Common myeloid progenitor, CD34-positive (primary cell): ENCODE data around the gene MAP4K5.
"Not testable (repeated sequence)": the region's sequence is repeated elsewhere in the genome, so short reads cannot be mapped to it uniquely, and the experiment has no call there.

ENCODE experiments used
- CTCF ChIA-PET: fragments of 350-600 bp; sonication (Branson Sonifier 250); formaldehyde crosslinking; loops from one replicate; lab custom pipeline; 2021; ENCODE audit warnings: antibody characterized with exemption; lab: Charles Lee
- POLR2A ChIA-PET: fragments of 350-600 bp; sonication (Branson Sonifier 250); formaldehyde crosslinking; loops from one replicate; lab custom pipeline; 2021; ENCODE audit warnings: antibody characterized with exemption; lab: Charles Lee
- DNase-seq, 3 donors: peaks; one replicate each; pipeline versions ENCODE4 v3.0.0 to v3.0.0-alpha.2; 2013
- H3K27ac ChIP-seq, 2 experiments: 1 replicate in 1 of 2; 2 replicates in 1 of 2; pipeline ENCODE4 v1.7.0; 2013; ENCODE audit warnings: inconsistent platforms in 2 of 2, low read length in 2 of 2, mild to moderate bottlenecking in 2 of 2, low read depth in 1 of 2, moderate library complexity in 1 of 2; ENCODE audit not compliant: severe bottlenecking in 2 of 2, insufficient read depth in 1 of 2, poor library complexity in 1 of 2
- H3K27me3 ChIP-seq, 5 experiments: replicated peaks in 2 of 5; 1 replicate in 3 of 5; 2 replicates in 2 of 5; pipeline versions ENCODE4 v1.6.1 to v1.7.0; 2013; ENCODE audit warnings: low read length in 4 of 5, mild to moderate bottlenecking in 2 of 5, moderate library complexity in 2 of 5, inconsistent platforms in 1 of 5; ENCODE audit not compliant: insufficient read depth in 5 of 5, control insufficient read depth in 4 of 5
- H3K36me3 ChIP-seq, 4 experiments: 1 replicate in 2 of 4; 2 replicates in 2 of 4; pipeline versions ENCODE4 v1.6.1 to v1.7.0; 2013; ENCODE audit warnings: low read length in 3 of 4, control low read depth in 1 of 4, mild to moderate bottlenecking in 1 of 4; ENCODE audit not compliant: control insufficient read depth in 4 of 4, insufficient read depth in 4 of 4
- H3K4me1 ChIP-seq, 4 experiments: 1 replicate in 3 of 4; 2 replicates in 1 of 4; pipeline versions ENCODE4 v1.6.1 to v1.7.1; 2013; ENCODE audit warnings: low read length in 3 of 4, mild to moderate bottlenecking in 3 of 4, control low read depth in 1 of 4, inconsistent platforms in 1 of 4, moderate library complexity in 1 of 4; ENCODE audit not compliant: control insufficient read depth in 4 of 4, insufficient read depth in 4 of 4; ENCODE audit errors: control extremely low read depth in 1 of 4
- H3K4me3 ChIP-seq, 7 experiments: 1 replicate in 4 of 7; 2 replicates in 3 of 7; pipeline versions ENCODE4 v1.5.1 to v1.7.0; 2013; ENCODE audit warnings: mild to moderate bottlenecking in 7 of 7, low read length in 6 of 7, moderate library complexity in 6 of 7, inconsistent platforms in 2 of 7, low read depth in 2 of 7, control low read depth in 1 of 7; ENCODE audit not compliant: insufficient read depth in 4 of 7, control insufficient read depth in 1 of 7; ENCODE audit errors: extremely low read depth in 1 of 7
- H3K9me3 ChIP-seq, 5 experiments: 1 replicate in 4 of 5; 2 replicates in 1 of 5; pipeline versions ENCODE4 v1.6.1 to v1.7.1; 2013; ENCODE audit warnings: low read length in 4 of 5, mild to moderate bottlenecking in 2 of 5, inconsistent platforms in 1 of 5, low read depth in 1 of 5, moderate library complexity in 1 of 5; ENCODE audit not compliant: control insufficient read depth in 4 of 5, insufficient read depth in 2 of 5; ENCODE audit errors: control extremely low read depth in 1 of 5
- WGBS: methylation state at CpG from one replicate; pipeline ENCODE4 v1.1.5; 2013; ENCODE audit not compliant: insufficient coverage; 5-methylcytosine and 5-hydroxymethylcytosine counted together

Gene MAP4K5

GRCh38 chr14:50562841-50563240 lies 30.5 kb upstream of the MAP4K5 start:
- Histone ChIP-seq H3K4me3 (no peak overlapping the region), H3K36me3 (peaks cover 0 to 6% (median 1%) of the 10 kb centered on the region in 4 experiments), H3K27me3 (no peaks in the 10 kb centered on the region), H3K27ac (no peak overlapping the region), H3K9me3 (peaks cover 0 to 5% (median 0%) of the 10 kb centered on the region in 5 experiments), H3K4me1 (peaks cover 3 to 15% (median 12%) of the 10 kb centered on the region in 4 experiments)
- CTCF ChIA-PET, result interaction anchor here (1.4 kb wide), 1 partner anchor 152 kb away, joined by 6 read pairs; no protein-coding TSS in a partner anchor
- POLR2A ChIA-PET, result no interaction called here
- WGBS, result no CpG with 5 or more reads among the region's 1 CpG
- no peak for DNase-seq

- POLR2A ChIA-PET, result interaction anchor here (1.4 kb wide), 1 partner anchor 10 kb away, joined by 8 read pairs; no protein-coding TSS in a partner anchor
- CTCF ChIA-PET, result interaction anchor here (1.0 to 1.4 kb wide), 2 partner anchors 153 to 216 kb away, joined by 4 to 5 read pairs; no protein-coding TSS in a partner anchor
Measured at GRCh38 chr14:50560931-50561285, 28.5 kb upstream of the MAP4K5 start.

GRCh38 chr14:50559990-50560930 lies 27.9 kb upstream of the MAP4K5 start, which contains the start of gene ATL1:
ATL1 (plus strand) TSS chr14:50560145; CDS start chr14:50560266, 121 bp downstream.
- under 1% methylated on average over 33 of the region's 66 CpGs for WGBS
- Histone ChIP-seq H3K4me3 (peak within 1 kb of the TSS; percentile 61 to 90 (median 82)), H3K4me1 (peaks cover 3 to 15% (median 12%) of the 10 kb centered on the region in 4 experiments), H3K36me3 (no peaks in the 10 kb centered on the region), H3K27ac (peak within 1 kb of the TSS; percentile 46 to 74), H3K9me3 (no peaks in the 10 kb centered on the region), H3K27me3 (no peaks in the 10 kb centered on the region)
- ChIA-PET CTCF (interaction anchor here (1.0 to 1.7 kb wide), 6 partner anchors 9 to 217 kb away, joined by 4 to 15 read pairs (median 6); no protein-coding TSS in a partner anchor), POLR2A (interaction anchor here (0.6 to 1.4 kb wide), 4 partner anchors 9 to 108 kb away, joined by 3 to 8 read pairs (median 4); no protein-coding TSS in a partner anchor)
- peak; percentile 81 to 94 (median 91) for DNase-seq

More at GRCh38 chr14:50560931-50561285, 28.5 kb upstream of the MAP4K5 start:
- Histone ChIP-seq H3K27ac (peak overlapping the region; percentile 46 to 74), H3K4me3 (peak overlapping the region; percentile 61 to 90 (median 82)), H3K9me3 (no peaks in the 10 kb centered on the region), H3K27me3 (no peaks in the 10 kb centered on the region), H3K36me3 (no peaks in the 10 kb centered on the region), H3K4me1 (peaks cover 3 to 15% (median 12%) of the 10 kb centered on the region in 4 experiments)
- peak; percentile 84 to 94 (median 92) for DNase-seq
- 0% methylated on average over 12 of the region's 21 CpGs for WGBS

- CTCF ChIA-PET, result interaction anchor here (1.6 to 2.4 kb wide), 2 partner anchors 10 to 11 kb away, joined by 4 to 8 read pairs; no protein-coding TSS in a partner anchor
- DNase-seq, POLR2A ChIA-PET, H3K27ac ChIP-seq, H3K9me3 ChIP-seq, H3K4me3 ChIP-seq, H3K36me3 ChIP-seq, H3K4me1 ChIP-seq, H3K27me3 ChIP-seq: not testable (repeated sequence)
- 100% methylated on average over 2 of the region's 3 CpGs for WGBS
Measured at GRCh38 chr14:50552796-50553195, 20.4 kb upstream of the MAP4K5 start.

- H3K4me1 ChIP-seq, result peaks cover 0 to 4% (median 0%) of the 10 kb centered on the region in 4 experiments
- H3K27ac ChIP-seq, result no peak overlapping the region
- no peaks in the 10 kb centered on the region for H3K36me3 ChIP-seq
- H3K27me3 ChIP-seq, result no peaks in the 10 kb centered on the region
- no CpG with 5 or more reads among the region's 3 CpGs for WGBS
- POLR2A ChIA-PET, result interaction anchor here (1.5 kb wide), 1 partner anchor 8 kb away, joined by 8 read pairs; the partner anchor contains the start of gene ATL1
- no peak overlapping the region for H3K4me3 ChIP-seq
- H3K9me3 ChIP-seq, result no peaks in the 10 kb centered on the region
- CTCF ChIA-PET, result no interaction called here
- peak in 2 of 3 donors; percentile 45 to 65 for DNase-seq
Measured at GRCh38 chr14:50551877-50552276, 19.5 kb upstream of the MAP4K5 start.

- ChIA-PET CTCF (no interaction called here), POLR2A (interaction anchor here (1.5 kb wide), 1 partner anchor 10 kb away, joined by 8 read pairs; the partner anchor contains the start of gene ATL1)
- Histone ChIP-seq H3K9me3 (no peaks in the 10 kb centered on the region), H3K27ac (no peak overlapping the region), H3K4me3 (no peak overlapping the region), H3K4me1 (peaks cover 0 to 4% (median 0%) of the 10 kb centered on the region in 4 experiments), H3K27me3 (no peaks in the 10 kb centered on the region), H3K36me3 (no peaks in the 10 kb centered on the region)
- WGBS, result 100% methylated on average over 1 of the region's 1 CpG
- no peak for DNase-seq
Measured at GRCh38 chr14:50550294-50550693, 17.9 kb upstream of the MAP4K5 start.
